CD4-positive, alpha-beta T cell treated with Interleukin-17A for 4 hours (primary cell): ENCODE results near the gene IVL.

Source experiments
- DNase-seq: peaks from one replicate; pipeline ENCODE4 v3.0.0-alpha.2; 2020; ENCODE audit warnings: mixed read lengths

IVL gene

GRCh38 chr1:152954436-152954835, 46.1 kb downstream of the IVL start:
- DNase-seq = no peak

- no peak for DNase-seq
These were observed 49.2 kb downstream of the IVL start for GRCh38 chr1:152957561-152957960.

- DNase-seq = no peak
These were observed 50.9 kb downstream of the IVL start for GRCh38 chr1:152959273-152959672.

GRCh38 chr1:152959801-152960451, 51.6 kb downstream of the IVL start:
- DNase-seq = no peak

- DNase-seq = no peak
These were observed 52.2 kb downstream of the IVL start for GRCh38 chr1:152960452-152961044.
